ENCODE results near the gene B3GALT6. TPM values are rescaled to one million over a fixed set of nuclear protein-coding genes. Genes with fewer than 3 reads are reported as not detected.
A peak's percentile ranks its signal among the peaks of the same experiment; 100 is the strongest.

B3GALT6 gene
- total RNA-seq, 1 experiment from 2014 or later = 25.9 TPM

- CTCF ChIA-PET = no interaction called here
- H3K4me3 Mint-ChIP-seq (ENCODE audit: low read depth, unreplicated experiment) = peak within 1 kb of the TSS; percentile 45
- TF ChIP-seq CTCF (IDR thresholded peaks at IDR 0.05; ENCODE audit: unreplicated experiment) = no peak
- H3K9me3 Mint-ChIP-seq (ENCODE audit: low read depth, unreplicated experiment) = no peaks in the 10 kb centered on the region
- H3K27me3 Mint-ChIP-seq (ENCODE audit: unreplicated experiment) = peaks cover 25% of the 10 kb centered on the region
- intact Hi-C loops (cut with micrococcal nuclease; ENCODE audit: unreplicated experiment) = no loop called here
- no TSS peak for BruUV-seq (replicated peaks)
- no peak within 1 kb of the TSS for H3K27ac Mint-ChIP-seq (ENCODE audit: unreplicated experiment)
- H3K4me1 Mint-ChIP-seq (ENCODE audit: low read depth, unreplicated experiment) = peaks cover 8% of the 10 kb centered on the region
- DNase-seq = peak; percentile 47
- H3K36me3 Mint-ChIP-seq (ENCODE audit: insufficient read depth, unreplicated experiment) = no peaks in the 10 kb centered on the region
Observed at GRCh38 chr1:1206376-1206965, 25.6 kb upstream of the B3GALT6 start, which contains the start of gene TNFRSF18. Gene TNFRSF18 (minus strand): TSS chr1:1206592. CDS start chr1:1206571, 21 bp downstream.

GRCh38 chr1:1206966-1207531 is 25.0 kb upstream of the B3GALT6 start:
- Mint-ChIP-seq H3K27ac (ENCODE audit: unreplicated experiment) (no peak overlapping the region), H3K9me3 (ENCODE audit: low read depth, unreplicated experiment) (no peaks in the 10 kb centered on the region), H3K27me3 (ENCODE audit: unreplicated experiment) (peaks cover 25% of the 10 kb centered on the region), H3K36me3 (ENCODE audit: insufficient read depth, unreplicated experiment) (no peaks in the 10 kb centered on the region), H3K4me1 (ENCODE audit: low read depth, unreplicated experiment) (peaks cover 8% of the 10 kb centered on the region), H3K4me3 (ENCODE audit: low read depth, unreplicated experiment) (peak overlapping the region; percentile 45)
- DNase-seq = no peak
- intact Hi-C loops (cut with micrococcal nuclease; ENCODE audit: unreplicated experiment) = no loop called here
- no peak for TF ChIP-seq CTCF (IDR thresholded peaks at IDR 0.05; ENCODE audit: unreplicated experiment)
- no TSS peak for BruUV-seq (replicated peaks)
- CTCF ChIA-PET = no interaction called here

- intact Hi-C loops (cut with micrococcal nuclease; ENCODE audit: unreplicated experiment) = no loop called here
- peak overlapping the region; percentile 81 for H3K27ac Mint-ChIP-seq (ENCODE audit: unreplicated experiment)
- CTCF ChIA-PET = no interaction called here
- no TSS peak for BruUV-seq (replicated peaks)
- no peak for DNase-seq
- H3K36me3 Mint-ChIP-seq (ENCODE audit: insufficient read depth, unreplicated experiment) = no peaks in the 10 kb centered on the region
- no peak for TF ChIP-seq CTCF (IDR thresholded peaks at IDR 0.05; ENCODE audit: unreplicated experiment)
- peak overlapping the region; percentile 45 for H3K4me3 Mint-ChIP-seq (ENCODE audit: low read depth, unreplicated experiment)
- peaks cover 8% of the 10 kb centered on the region for H3K4me1 Mint-ChIP-seq (ENCODE audit: low read depth, unreplicated experiment)
- H3K27me3 Mint-ChIP-seq (ENCODE audit: unreplicated experiment) = peaks cover 25% of the 10 kb centered on the region
- H3K9me3 Mint-ChIP-seq (ENCODE audit: low read depth, unreplicated experiment) = no peaks in the 10 kb centered on the region
Observed at GRCh38 chr1:1207571-1207892, 24.5 kb upstream of the B3GALT6 start.

- no peak overlapping the region for H3K27ac Mint-ChIP-seq (ENCODE audit: unreplicated experiment)
- DNase-seq = no peak
- TF ChIP-seq CTCF (IDR thresholded peaks at IDR 0.05; ENCODE audit: unreplicated experiment) = no peak
- H3K4me1 Mint-ChIP-seq (ENCODE audit: low read depth, unreplicated experiment) = peaks cover 8% of the 10 kb centered on the region
- peak overlapping the region; percentile 45 for H3K4me3 Mint-ChIP-seq (ENCODE audit: low read depth, unreplicated experiment)
- intact Hi-C loops (cut with micrococcal nuclease; ENCODE audit: unreplicated experiment) = no loop called here
- no peaks in the 10 kb centered on the region for H3K9me3 Mint-ChIP-seq (ENCODE audit: low read depth, unreplicated experiment)
- BruUV-seq (replicated peaks) = no TSS peak
- H3K27me3 Mint-ChIP-seq (ENCODE audit: unreplicated experiment) = peaks cover 15% of the 10 kb centered on the region
- no peaks in the 10 kb centered on the region for H3K36me3 Mint-ChIP-seq (ENCODE audit: insufficient read depth, unreplicated experiment)
- CTCF ChIA-PET = no interaction called here
Observed at GRCh38 chr1:1208713-1209433, 23.2 kb upstream of the B3GALT6 start.
